Skeletal muscle cell (primary cell): ENCODE results near the gene TRIM46.
"Not testable (repeated sequence)": the region's sequence is repeated elsewhere in the genome, so short reads cannot be mapped to it uniquely, and the experiment has no call there.

Experiments used
- DNase-seq: peaks from one replicate; pipeline ENCODE4 v3.0.0-alpha.2; 2010; ENCODE audit warnings: low read depth
- H3K4me3 ChIP-seq: 2 replicates; pipeline ENCODE4 v1.5.1; 2011; ENCODE audit warnings: low read depth, mild to moderate bottlenecking, control low read depth, low read length, moderate library complexity

The TRIM46 gene

DNA sequence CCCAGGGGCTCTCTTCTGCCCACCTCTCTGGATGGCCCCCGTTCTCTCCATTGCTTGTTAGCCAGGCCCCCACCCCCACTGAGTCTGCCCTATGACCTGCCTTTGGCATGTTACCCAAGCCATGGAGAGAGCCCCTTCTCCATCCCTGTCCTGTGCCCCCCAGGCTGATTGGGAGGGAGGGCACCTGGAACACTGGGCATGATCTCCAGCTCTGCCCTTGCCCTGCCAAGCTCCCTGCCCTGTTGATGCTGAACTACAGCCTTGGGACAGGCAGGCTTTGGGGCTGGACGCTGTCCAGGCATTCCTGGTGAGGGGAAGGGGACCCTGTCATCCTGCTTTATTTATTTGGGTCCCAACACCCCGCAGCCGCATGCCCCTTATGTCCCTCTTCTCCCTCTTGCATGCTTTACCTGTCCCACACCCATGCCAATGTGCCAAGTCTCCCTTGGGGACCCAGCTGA is 10.7 kb downstream of the TRIM46 start:
- DNase-seq: no peak
- H3K4me3 ChIP-seq: no peak overlapping the region

DNA sequence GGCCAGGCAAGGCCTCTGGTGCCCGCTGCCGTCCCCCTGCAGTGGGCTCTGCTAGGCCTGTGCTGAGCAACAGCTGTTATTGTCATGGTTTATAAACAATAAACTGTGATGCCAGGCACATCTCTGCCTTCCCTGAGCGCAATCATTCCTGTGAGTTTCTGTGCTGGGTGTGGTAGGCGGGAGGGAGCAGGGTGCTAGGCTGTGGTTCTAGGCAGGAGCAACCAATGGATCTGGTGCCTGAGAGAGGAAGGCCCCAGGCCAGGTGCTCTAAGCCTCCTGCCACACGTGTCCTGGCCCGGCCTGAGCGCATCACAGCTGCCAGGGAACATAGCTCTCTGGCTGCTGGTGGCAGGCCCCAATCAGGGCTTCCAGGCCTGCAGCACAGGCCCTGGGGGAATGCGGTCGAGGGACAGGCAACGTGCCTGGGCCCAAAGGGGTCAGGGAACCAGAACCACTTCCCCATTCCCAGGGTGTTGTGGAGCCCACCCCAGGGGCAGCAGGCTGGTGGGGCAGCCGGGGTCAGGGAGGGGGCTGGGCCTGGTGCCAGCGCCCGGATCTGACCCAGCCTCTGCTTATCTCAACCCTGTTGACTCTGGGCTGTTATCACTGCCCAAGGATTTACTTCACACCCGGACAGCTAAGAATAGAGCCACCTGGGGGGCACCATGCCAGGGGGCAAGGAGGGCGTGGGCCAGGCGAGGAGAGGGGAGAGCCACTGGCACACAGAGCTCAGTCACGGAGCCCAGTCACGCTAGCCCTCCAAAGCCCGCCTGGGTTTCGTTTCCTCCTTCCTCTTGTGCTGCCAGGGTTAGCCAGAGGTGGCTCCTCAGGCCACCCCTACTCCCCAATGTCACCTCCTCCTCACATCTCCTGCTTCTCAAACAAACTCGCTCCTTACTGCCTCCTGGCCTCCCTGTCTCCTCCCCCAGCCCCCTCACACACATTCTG is 11.5 kb downstream of the TRIM46 start:
- no peak for DNase-seq

DNA sequence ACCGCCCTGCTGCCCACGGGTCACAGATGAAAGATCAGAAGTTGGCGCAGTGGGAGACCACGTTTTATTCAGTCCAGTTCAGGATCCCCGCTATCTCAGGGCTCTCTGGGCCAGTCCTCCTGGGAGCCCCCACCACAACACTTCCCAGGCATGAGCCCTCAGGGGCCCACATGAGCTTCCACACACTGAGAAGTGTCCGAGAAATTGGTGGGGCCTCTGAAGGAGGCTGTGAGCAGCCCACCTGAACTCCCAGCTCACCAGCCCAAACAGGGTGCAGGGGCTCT is 12.1 kb downstream of the TRIM46 start:
- H3K4me3 ChIP-seq: no peak overlapping the region
- no peak for DNase-seq

More for the DNA sequence above, 11.5 kb downstream of the TRIM46 start:
- H3K4me3 ChIP-seq: no peak overlapping the region

DNA sequence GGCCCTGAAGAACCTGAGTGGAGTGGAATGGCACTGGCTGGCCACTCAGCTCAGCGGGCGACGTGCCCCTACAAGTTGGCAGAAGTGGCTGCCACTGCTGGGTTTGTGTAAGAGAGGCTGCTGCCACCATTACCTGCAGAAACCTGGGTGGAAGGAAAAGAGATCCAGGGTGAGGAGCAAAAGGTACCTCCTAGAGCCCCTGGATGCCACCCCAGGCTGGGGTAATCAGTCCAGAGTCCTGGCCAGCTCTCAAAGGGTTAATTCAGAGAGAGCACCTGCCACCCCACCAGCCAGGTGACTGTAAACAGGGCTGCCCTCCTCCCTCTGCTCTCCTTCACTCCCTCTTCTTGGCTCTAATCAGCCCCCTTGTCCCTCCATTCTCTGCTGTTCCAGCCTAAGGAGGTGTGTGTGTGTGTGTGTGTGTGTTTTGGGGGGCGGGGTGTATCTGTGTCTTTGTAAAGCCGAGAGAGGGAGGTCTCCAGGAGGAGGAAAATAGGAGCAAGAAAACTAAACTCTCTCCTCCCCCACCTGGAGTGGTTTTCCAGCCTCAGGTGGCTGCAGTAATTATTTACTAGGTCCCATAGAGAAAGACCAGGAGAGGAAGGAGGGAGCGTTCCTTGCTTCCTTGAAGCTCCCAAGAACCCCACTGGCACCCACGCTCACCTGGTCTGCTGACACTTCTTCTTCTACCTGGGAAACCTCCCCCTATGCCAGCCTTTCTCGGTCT is 12.6 kb downstream of the TRIM46 start:
- no peak overlapping the region for H3K4me3 ChIP-seq
- DNase-seq: no peak

DNA sequence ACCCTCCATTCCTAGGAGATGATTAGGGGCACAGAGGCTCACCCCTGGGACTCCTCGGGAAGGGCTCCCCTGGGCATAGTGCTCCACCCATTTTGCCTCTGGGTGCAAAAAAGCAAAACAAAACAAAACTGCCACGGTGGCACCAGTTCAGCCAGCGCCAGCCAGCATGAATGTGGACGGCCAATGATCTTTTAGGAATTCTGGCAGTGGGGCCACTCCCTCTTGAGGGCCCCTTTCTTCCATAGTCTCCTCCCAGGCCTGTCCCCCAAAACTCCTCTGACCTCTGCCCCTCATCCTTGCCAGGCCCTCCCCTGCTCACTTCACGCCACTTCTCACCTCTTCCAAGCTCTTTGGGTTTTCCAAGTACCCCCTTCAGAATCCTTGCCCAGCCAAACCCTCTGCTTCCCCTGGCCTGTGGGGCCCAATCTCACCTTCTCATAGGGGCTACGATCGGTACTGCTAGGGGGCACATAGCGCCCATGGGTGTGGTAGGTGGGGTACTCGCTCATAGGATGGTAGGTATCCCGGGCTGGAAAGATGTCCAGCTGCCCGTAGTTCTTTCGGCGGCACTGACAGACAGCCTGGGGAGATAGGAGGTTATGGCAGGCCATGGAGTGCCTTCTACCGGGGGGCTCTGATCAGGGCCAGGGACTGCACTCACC is 13.3 kb downstream of the TRIM46 start:
- no peak for DNase-seq
- no peak overlapping the region for H3K4me3 ChIP-seq

DNA sequence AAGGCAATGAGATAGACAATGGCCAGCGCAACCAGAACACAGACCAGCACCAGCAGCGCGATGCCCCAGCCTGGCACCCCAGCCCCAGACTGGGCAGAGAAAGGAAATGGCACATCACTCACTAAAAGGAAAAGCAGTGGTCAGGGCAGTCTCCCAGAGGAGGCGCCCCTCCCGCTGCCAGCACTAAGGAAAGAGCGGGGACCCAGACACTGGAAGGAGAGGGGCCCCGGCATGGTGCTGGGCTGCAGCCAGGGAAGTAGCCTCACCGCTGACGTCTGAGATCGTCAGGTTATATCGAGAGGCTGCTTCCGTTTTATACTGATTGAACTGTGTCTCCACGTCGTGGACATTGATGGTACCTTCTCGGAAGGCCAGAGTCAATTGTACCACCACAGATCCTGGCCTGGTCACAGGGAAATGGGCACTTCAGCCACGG is 13.8 kb downstream of the TRIM46 start:
- DNase-seq: no peak
- H3K4me3 ChIP-seq: no peak overlapping the region

DNA sequence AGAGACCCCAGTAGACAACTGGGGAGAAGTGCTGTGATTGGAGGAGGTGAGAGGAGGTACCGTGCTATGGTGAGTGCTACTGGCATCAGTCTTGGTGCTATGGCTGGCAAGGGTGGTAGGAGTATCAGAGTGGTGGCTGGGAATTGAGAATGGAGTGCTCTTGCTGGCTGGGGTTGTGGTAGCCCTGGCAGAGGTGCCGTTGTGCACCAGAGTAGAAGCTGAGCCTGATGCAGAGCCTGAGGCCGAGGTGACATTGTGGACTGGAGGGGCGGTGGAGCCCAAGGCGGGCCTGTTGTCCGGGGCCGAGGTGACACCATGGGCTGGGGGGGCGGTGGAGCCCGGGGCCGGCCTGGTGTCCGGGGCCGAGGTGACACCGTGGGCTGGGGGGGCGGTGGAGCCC is 14.6 kb downstream of the TRIM46 start:
- H3K4me3 ChIP-seq: no peak overlapping the region
- no peak for DNase-seq

DNA sequence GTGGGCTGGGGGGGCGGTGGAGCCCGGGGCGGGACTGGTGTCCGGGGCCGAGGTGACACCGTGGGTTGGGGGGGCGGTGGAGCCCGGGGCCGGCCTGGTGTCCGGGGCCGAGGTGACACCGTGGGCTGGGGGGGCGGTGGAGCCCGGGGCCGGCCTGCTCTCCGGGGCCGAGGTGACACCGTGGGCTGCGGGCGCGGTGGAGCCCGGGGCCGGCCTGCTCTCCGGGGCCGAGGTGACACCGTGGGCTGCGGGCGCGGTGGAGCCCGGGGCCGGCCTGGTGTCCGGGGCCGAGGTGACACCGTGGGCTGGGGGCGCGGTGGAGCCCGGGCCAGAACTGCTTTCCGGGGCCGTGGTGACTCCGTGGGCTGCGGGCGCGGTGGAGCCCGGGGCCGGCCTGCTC is 16.3 kb downstream of the TRIM46 start:
- DNase-seq, H3K4me3 ChIP-seq: not testable (repeated sequence)

DNA sequence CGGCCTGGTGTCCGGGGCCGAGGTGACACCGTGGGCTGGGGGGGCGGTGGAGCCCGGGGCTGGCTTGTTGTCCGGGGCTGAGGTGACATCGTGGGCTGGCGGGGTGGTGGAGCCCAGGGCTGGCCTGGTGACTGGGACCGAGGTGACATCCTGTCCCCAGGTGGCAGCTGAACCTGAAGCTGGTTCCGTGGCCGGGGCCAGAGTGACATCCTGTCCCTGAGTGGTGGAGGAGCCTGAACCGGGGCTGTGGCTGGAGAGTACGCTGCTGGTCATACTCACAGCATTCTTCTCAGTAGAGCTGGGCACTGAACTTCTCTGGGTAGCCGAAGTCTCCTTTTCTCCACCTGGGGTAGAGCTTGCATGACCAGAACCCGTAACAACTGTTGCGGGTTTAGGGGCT is 18.3 kb downstream of the TRIM46 start:
- no peak overlapping the region for H3K4me3 ChIP-seq
- DNase-seq: no peak

DNA sequence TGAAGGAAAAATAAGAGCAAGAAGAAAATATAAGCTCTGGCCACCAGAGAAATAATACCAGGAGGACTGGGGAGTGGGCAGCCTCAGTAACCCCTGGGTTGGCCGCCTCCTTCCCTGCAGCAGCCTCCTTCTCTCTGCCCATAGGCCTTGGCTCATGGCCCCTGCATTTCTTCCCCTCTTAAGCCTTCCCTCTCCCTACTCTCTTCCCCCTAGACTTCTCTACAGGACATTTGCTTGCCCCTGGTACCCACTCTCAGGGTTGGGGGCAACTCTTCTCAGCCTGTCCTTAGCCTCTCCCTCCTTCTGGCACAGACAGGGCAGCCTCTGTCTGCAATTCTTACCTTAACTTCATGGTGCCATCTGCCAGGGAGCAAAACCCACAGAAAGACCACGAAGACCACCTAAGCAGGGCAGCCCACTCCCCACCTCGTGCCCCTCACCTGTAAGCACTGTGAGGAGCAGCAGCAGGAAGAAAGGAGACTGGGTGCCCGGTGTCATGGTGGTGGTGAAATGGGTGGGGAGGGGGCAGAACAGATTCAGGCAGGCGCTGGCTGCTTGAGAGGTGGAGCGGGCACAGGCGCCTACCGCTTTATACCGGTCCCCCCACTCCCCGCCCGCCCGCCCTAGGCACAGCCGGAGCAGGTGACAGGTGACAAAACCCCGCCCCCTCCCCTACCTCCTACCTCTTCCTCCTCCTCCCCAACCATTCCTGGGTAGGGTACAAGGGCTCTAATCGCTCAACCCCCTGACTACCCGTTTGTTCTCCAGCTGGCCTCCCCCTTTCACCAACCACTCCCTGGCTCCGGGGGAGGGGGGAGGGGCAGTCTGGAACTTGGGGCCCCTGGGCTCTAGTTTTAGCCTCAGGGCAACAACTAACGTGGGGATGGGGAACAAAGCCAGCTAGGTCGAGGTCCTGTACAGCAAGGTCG is 19.0 kb downstream of the TRIM46 start:
- peak overlapping the region; percentile 59 for H3K4me3 ChIP-seq
- no peak for DNase-seq

DNA sequence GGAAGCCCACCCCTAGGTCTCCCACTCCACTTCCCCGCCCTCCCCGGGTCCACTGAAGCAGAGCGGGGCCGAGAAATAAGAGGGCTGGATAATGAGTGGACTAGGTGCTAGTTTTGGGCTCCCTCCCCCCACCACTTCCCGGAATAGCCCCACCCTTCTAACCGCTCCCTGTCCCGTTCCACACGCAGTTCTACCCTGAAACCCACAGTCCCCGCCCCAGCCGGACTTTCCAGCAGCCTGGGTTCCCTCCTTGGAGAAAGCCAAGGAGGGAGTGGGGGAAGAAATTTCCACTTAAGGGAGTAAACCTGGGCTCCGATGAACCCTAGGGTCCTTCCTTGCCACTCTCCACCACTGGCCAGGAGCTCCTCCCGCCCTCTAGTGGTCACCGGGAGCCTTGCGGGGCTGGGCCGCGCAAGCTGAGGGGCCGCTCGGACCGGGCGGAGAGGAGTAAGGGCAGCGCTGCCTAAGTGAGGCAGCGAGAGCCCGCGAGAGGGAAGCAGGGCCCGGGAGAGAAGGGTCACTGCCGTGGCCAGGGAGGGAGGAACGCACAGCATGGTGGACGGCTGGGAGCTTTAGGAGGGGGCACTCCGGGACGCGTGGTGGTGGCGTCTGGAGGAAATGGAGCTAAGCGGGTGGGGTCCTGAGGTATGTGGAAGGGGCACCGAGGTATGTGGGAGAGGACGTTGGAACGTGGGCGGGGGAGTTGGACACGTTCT is 19.8 kb downstream of the TRIM46 start:
- peak; percentile 60 for DNase-seq
- H3K4me3 ChIP-seq: peak overlapping the region; percentile 59

DNA sequence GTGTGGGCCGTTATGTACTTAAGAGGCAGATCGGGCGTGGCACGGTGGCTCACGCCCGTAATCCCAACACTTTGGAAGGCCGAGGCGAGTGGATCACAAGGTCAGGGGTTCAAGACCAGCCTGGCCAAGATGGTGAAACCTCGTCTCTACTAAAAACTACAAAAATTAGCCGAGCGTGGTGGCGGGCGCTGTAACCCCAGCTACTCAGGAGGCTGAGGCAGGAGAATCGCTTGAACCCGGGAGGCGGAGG is 20.3 kb downstream of the TRIM46 start:
- not testable (repeated sequence) for DNase-seq

DNA sequence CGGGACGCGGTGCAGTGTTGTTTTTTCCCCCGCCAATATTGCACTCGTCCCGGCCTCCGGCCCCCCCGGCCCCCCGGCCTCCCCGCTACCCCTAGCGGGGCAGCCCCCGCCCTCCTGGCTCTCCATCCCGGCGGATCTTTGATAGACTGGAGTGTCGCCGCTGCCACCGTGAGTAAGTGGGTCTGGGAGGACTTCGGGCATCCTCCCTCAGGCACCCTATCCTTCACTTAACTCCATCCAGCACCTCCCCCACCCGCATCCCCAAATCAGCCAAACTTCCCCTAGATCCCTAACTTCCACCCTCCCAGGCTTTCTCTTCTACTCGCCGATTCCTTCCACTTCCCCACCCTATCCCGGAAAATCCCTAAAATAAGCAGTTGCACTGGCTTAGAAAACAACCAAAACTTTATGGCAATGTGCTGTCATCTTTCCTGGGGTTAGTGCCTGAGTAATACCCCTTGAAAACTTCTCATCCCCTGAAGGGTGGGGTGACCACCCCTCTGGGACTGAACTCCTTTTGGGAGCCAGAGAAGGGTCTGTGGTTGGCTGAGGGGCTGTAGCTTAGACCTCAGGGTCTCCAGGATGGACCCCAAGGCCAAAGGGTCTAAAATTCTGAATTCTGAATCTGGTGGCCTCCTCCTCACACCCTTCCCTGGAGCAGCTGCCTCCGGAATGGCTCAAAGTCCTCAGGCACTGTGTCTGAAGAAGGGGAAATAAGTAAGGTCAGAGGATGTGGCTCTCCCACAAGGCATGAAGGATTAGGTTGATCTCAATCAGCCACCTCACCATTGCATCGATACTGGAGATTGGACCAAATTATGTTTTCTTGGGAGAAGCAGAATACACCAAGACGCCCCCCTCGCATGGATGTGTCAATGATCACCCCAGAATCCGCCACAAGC is 21.8 kb downstream of the TRIM46 start:
- no peak for DNase-seq
- peak overlapping the region; percentile 59 for H3K4me3 ChIP-seq

More for the DNA sequence above, 20.3 kb downstream of the TRIM46 start:
- H3K4me3 ChIP-seq: peak overlapping the region; percentile 59

DNA sequence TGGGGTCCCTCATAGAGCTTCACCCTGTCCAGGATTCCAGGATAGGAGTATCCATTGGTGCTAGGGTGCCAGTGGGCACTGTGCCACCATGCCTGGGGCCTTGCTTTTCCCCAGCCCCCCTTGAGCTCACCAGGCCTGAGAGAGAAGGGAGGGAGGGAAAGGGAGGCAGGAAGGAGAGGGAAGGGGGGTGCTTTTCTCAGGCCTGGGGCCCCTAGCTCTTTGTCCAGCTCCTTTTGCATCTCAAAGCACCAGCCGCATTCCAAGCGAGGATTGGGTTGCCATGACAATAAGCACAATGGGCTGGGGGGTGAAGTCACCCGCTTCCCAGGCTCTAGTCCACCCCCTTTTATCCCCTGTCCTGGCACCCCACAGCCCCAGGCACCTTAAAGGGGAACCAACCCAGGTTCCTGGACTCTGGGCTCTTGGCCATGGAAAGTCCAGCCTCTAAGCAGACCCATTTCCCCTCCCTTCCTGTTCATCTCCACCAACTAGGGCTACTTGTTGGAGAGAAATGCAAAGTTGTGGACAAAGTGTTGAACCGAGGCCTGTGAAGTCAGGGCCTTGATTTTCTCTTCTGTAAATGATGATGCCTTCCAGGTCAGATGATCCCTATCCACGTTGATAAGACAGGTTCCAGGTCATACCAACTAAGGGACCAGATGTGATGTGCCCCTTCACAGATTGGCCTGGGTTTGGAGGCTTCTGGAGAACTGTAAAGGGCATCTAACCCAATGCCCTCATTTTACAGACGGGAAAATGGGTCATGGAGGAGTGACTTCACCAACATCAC is 22.6 kb downstream of the TRIM46 start:
- H3K4me3 ChIP-seq: no peak overlapping the region
- DNase-seq: no peak

DNA sequence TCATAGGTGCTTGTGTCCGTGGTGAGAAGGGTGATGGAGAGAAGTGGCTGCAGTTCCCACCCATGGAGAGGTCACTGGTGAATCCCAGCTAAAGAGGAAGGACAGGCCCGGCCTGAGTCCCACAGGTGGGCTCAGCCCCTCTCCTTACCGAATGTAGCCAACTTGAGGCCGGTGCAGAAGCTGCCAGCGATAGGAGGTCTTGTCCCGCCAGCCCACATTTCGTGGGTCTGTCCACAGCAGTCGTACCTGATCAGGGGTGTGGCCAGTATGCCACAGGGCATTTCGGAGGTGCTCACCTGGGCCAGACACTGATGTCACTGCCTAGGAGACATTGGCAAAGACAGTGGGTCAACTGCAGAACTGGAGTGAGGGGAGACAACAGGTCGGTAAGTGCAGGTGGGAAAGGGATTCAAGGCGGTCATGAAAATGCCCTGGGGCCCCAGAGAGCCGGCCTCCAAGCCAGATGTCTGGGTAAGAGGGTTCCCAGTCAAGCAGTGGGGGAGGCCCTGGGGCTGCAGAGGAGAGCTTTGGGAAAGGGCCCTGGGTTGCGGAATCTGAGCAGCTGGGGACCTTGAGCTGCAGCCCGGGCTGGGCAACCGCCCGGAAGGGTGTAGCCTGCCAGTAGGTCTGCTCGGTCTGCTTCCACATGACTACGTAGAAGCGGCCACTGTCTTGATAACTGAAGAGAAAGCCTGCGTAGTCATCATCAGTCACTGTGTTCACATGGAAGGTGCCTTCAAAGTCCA is 23.4 kb downstream of the TRIM46 start:
- no peak overlapping the region for H3K4me3 ChIP-seq
- no peak for DNase-seq

DNA sequence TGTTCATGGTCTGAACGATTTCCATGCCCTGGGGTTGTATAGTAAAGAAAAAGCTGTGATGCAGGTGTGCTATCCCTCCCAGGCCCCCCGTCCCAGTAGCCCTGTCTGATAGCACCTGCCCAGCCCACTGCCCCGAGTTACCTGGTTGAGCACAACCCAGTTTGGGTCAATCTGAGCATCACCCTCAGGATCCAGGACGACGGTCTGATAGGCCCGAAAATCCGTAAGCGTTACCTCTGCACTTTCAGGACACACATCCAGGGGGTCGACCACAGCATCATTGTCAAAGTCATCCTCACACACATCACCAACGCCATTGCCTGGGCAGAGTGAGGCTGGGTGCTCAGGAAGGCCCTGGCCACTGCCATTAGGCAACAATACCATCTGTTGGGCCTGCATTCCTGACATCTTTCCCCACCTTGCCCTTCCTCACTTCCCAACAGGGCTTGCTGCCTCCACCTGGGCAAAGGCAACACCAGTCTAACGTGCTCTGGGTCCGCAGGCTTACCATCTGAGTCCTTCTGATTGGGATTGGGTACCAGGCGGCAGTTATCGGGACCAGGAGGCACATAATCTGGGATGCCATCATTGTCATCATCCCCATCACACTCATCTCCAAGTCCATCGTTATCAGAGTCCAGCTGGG is 24.4 kb downstream of the TRIM46 start:
- H3K4me3 ChIP-seq: no peak overlapping the region
- no peak for DNase-seq
